B cell (primary cell): ENCODE results near the gene CHST11.

Experiments used
- CTCF ChIP-seq: fragments of 200-600 bp; IDR thresholded peaks from one replicate; pipeline ENCODE4 v1.8.0; 2022; ENCODE audit warnings: antibody characterized with exemption, mild to moderate bottlenecking
- EZH2 ChIP-seq: IDR thresholded peaks from 2 replicates; pipeline ENCODE4 v1.6.1; 2012; ENCODE audit warnings: borderline replicate concordance, low read depth, mild to moderate bottlenecking, moderate library complexity, low read length; ENCODE audit not compliant: insufficient read depth, poor library complexity, severe bottlenecking

- no peak for TF ChIP-seq CTCF
- TF ChIP-seq EZH2: no peak
Observed at GRCh38 chr12:104698871-104699270, 242.1 kb downstream of the CHST11 start.
